Measurements from ENCODE around the gene MYO5C. TPM values are rescaled to one million over a fixed set of nuclear protein-coding genes. Genes with fewer than 3 reads are reported as not detected.
"Not testable (repeated sequence)": the region's sequence is repeated elsewhere in the genome, so short reads cannot be mapped to it uniquely, and the experiment has no call there.

MYO5C gene
- total RNA-seq, 1 experiment from 2014 or later, result 0.16 TPM

- DNase-seq (ENCODE audit: low read depth in 1 of 2, low spot score in 2 of 2); H3K4me3 ChIP-seq; H3K27ac ChIP-seq; H3K36me3 ChIP-seq; H3K9me3 ChIP-seq (replicated peaks); H3K27me3 ChIP-seq (replicated peaks): not testable (repeated sequence)
- H3K4me1 ChIP-seq (replicated peaks), result peaks cover 32% of the 10 kb centered on the region
Observed at GRCh38 chr15:52165494-52166131, 130.0 kb downstream of the MYO5C start.

GRCh38 chr15:52164631-52165265 is 130.9 kb downstream of the MYO5C start:
- Histone ChIP-seq H3K27me3 (replicated peaks) (no peaks in the 10 kb centered on the region), H3K9me3 (replicated peaks) (no peaks in the 10 kb centered on the region), H3K4me1 (replicated peaks) (peaks cover 32% of the 10 kb centered on the region), H3K27ac (no peak overlapping the region), H3K4me3 (no peak overlapping the region), H3K36me3 (peaks cover 8% of the 10 kb centered on the region; the same call in 1 of the 2 replicates)
- no peak for DNase-seq (ENCODE audit: low read depth in 1 of 2, low spot score in 2 of 2)

GRCh38 chr15:52163321-52164190 is 132.0 kb downstream of the MYO5C start:
- Histone ChIP-seq H3K36me3 (peaks cover 8% of the 10 kb centered on the region; the same call in 1 of the 2 replicates), H3K27me3 (replicated peaks) (no peaks in the 10 kb centered on the region), H3K4me1 (replicated peaks) (peaks cover 32% of the 10 kb centered on the region), H3K4me3 (peak overlapping the region; percentile 9), H3K27ac (peak overlapping the region; percentile 64), H3K9me3 (replicated peaks) (no peaks in the 10 kb centered on the region)
- DNase-seq (ENCODE audit: low read depth in 1 of 2, low spot score in 2 of 2), result peak; percentile 95 to 97

- no peaks in the 10 kb centered on the region for H3K27me3 ChIP-seq (replicated peaks)
- H3K4me3 ChIP-seq, result peak overlapping the region; percentile 9
- no peak for DNase-seq (ENCODE audit: low read depth in 1 of 2, low spot score in 2 of 2)
- peak overlapping the region; percentile 64 for H3K27ac ChIP-seq
- no peaks in the 10 kb centered on the region for H3K9me3 ChIP-seq (replicated peaks)
- H3K36me3 ChIP-seq, result peaks cover 8% of the 10 kb centered on the region; the same call in 1 of the 2 replicates
- peaks cover 32% of the 10 kb centered on the region for H3K4me1 ChIP-seq (replicated peaks)
Observed at GRCh38 chr15:52162876-52163275, 132.7 kb downstream of the MYO5C start.

GRCh38 chr15:52162260-52162659 is 133.3 kb downstream of the MYO5C start:
- H3K27ac ChIP-seq, result peak overlapping the region; percentile 64
- peaks cover 8% of the 10 kb centered on the region; the same call in 1 of the 2 replicates for H3K36me3 ChIP-seq
- H3K9me3 ChIP-seq (replicated peaks), result no peaks in the 10 kb centered on the region
- DNase-seq (ENCODE audit: low read depth in 1 of 2, low spot score in 2 of 2), result peak in 1 of 2 experiments; percentile 72
- peaks cover 32% of the 10 kb centered on the region for H3K4me1 ChIP-seq (replicated peaks)
- H3K27me3 ChIP-seq (replicated peaks), result no peaks in the 10 kb centered on the region
- H3K4me3 ChIP-seq, result peak overlapping the region; percentile 9; the same call in 1 of the 2 replicates

- Histone ChIP-seq H3K4me3 (no peak overlapping the region), H3K9me3 (replicated peaks) (no peaks in the 10 kb centered on the region), H3K27me3 (replicated peaks) (no peaks in the 10 kb centered on the region), H3K36me3 (peaks cover 8% of the 10 kb centered on the region; the same call in 1 of the 2 replicates), H3K27ac (peak overlapping the region; percentile 64), H3K4me1 (replicated peaks) (peaks cover 32% of the 10 kb centered on the region)
- no peak for DNase-seq (ENCODE audit: low read depth in 1 of 2, low spot score in 2 of 2)
Observed at GRCh38 chr15:52161406-52161966, 134.1 kb downstream of the MYO5C start.

GRCh38 chr15:52159645-52160044 is 136.0 kb downstream of the MYO5C start:
- no peak for DNase-seq (ENCODE audit: low read depth in 1 of 2, low spot score in 2 of 2)
- Histone ChIP-seq H3K4me1 (replicated peaks) (peaks cover 29% of the 10 kb centered on the region), H3K36me3 (peaks cover 8% of the 10 kb centered on the region; the same call in 1 of the 2 replicates), H3K9me3 (replicated peaks) (no peaks in the 10 kb centered on the region), H3K27me3 (replicated peaks) (no peaks in the 10 kb centered on the region), H3K4me3 (no peak overlapping the region), H3K27ac (no peak overlapping the region)

- Histone ChIP-seq H3K4me3 (no peak overlapping the region), H3K36me3 (peaks cover 8% of the 10 kb centered on the region; the same call in 1 of the 2 replicates), H3K9me3 (replicated peaks) (no peaks in the 10 kb centered on the region), H3K4me1 (replicated peaks) (peaks cover 21% of the 10 kb centered on the region), H3K27me3 (replicated peaks) (no peaks in the 10 kb centered on the region), H3K27ac (no peak overlapping the region)
- DNase-seq (ENCODE audit: low read depth in 1 of 2, low spot score in 2 of 2), result no peak
Observed at GRCh38 chr15:52158084-52158765, 137.4 kb downstream of the MYO5C start.

- H3K9me3 ChIP-seq (replicated peaks), result no peaks in the 10 kb centered on the region
- H3K4me3 ChIP-seq, result no peak overlapping the region
- H3K36me3 ChIP-seq, result peaks cover 21% of the 10 kb centered on the region
- H3K27ac ChIP-seq, result no peak overlapping the region
- DNase-seq (ENCODE audit: low read depth in 1 of 2, low spot score in 2 of 2), result no peak
- H3K27me3 ChIP-seq (replicated peaks), result no peaks in the 10 kb centered on the region
- no peaks in the 10 kb centered on the region for H3K4me1 ChIP-seq (replicated peaks)
Observed at GRCh38 chr15:52155878-52156277, 139.7 kb downstream of the MYO5C start.

GRCh38 chr15:52154896-52155865 is 140.4 kb downstream of the MYO5C start:
- Histone ChIP-seq H3K27ac (no peak overlapping the region), H3K27me3 (replicated peaks) (no peaks in the 10 kb centered on the region), H3K36me3 (peaks cover 25% of the 10 kb centered on the region), H3K4me1 (replicated peaks) (no peaks in the 10 kb centered on the region), H3K4me3 (no peak overlapping the region), H3K9me3 (replicated peaks) (no peaks in the 10 kb centered on the region)
- peak in 1 of 2 experiments; percentile 31 for DNase-seq (ENCODE audit: low read depth in 1 of 2, low spot score in 2 of 2)

GRCh38 chr15:52153900-52154895 is 141.4 kb downstream of the MYO5C start:
- peak in 1 of 2 experiments; percentile 38 for DNase-seq (ENCODE audit: low read depth in 1 of 2, low spot score in 2 of 2)

More at GRCh38 chr15:52153900-52154895, 141.4 kb downstream of the MYO5C start:
- Histone ChIP-seq H3K4me1 (replicated peaks) (no peaks in the 10 kb centered on the region), H3K9me3 (replicated peaks) (no peaks in the 10 kb centered on the region), H3K27me3 (replicated peaks) (no peaks in the 10 kb centered on the region), H3K27ac (no peak overlapping the region), H3K4me3 (no peak overlapping the region), H3K36me3 (peaks cover 29% of the 10 kb centered on the region)

Data from SJSA1 (cell line).